Measurements from ENCODE around the gene GGCT.

The GGCT gene

GRCh38 chr7:30452280-30452930 lies 52.2 kb downstream of the GGCT start:
- no peak for TF ChIP-seq CTCF (IDR thresholded peaks at IDR 0.05; ENCODE audit: unreplicated experiment in 3 of 3)
- Mint-ChIP-seq H3K27ac (no peak overlapping the region), H3K4me1 (peaks cover 6% of the 10 kb centered on the region), H3K4me3 (no peak overlapping the region), H3K27me3 (ENCODE audit: low read depth) (peaks cover 3% of the 10 kb centered on the region), H3K9me3 (no peaks in the 10 kb centered on the region), H3K36me3 (ENCODE audit: low read depth) (peaks cover 10% of the 10 kb centered on the region)

GRCh38 chr7:30451539-30452279 lies 52.9 kb downstream of the GGCT start:
- Mint-ChIP-seq H3K27me3 (ENCODE audit: low read depth) (peaks cover 3% of the 10 kb centered on the region), H3K27ac (no peak overlapping the region), H3K4me1 (peaks cover 6% of the 10 kb centered on the region), H3K9me3 (no peaks in the 10 kb centered on the region), H3K4me3 (no peak overlapping the region), H3K36me3 (ENCODE audit: low read depth) (peaks cover 16% of the 10 kb centered on the region)
- TF ChIP-seq CTCF (IDR thresholded peaks at IDR 0.05; ENCODE audit: unreplicated experiment in 3 of 3): no peak

GRCh38 chr7:30450983-30451497 lies 53.6 kb downstream of the GGCT start:
- Mint-ChIP-seq H3K9me3 (no peaks in the 10 kb centered on the region), H3K27me3 (ENCODE audit: low read depth) (peaks cover 3% of the 10 kb centered on the region), H3K36me3 (ENCODE audit: low read depth) (peaks cover 17% of the 10 kb centered on the region), H3K4me1 (peaks cover 6% of the 10 kb centered on the region), H3K4me3 (no peak overlapping the region), H3K27ac (no peak overlapping the region)
- TF ChIP-seq CTCF (IDR thresholded peaks at IDR 0.05; ENCODE audit: unreplicated experiment in 3 of 3): no peak

GRCh38 chr7:30450240-30450982 lies 54.2 kb downstream of the GGCT start:
- Mint-ChIP-seq H3K4me1 (peaks cover 6% of the 10 kb centered on the region), H3K27me3 (ENCODE audit: low read depth) (peaks cover 3% of the 10 kb centered on the region), H3K4me3 (no peak overlapping the region), H3K27ac (no peak overlapping the region), H3K9me3 (no peaks in the 10 kb centered on the region), H3K36me3 (ENCODE audit: low read depth) (peaks cover 20% of the 10 kb centered on the region)
- no peak for TF ChIP-seq CTCF (IDR thresholded peaks at IDR 0.05; ENCODE audit: unreplicated experiment in 3 of 3)

GRCh38 chr7:30448461-30449189 lies 56.0 kb downstream of the GGCT start:
- Mint-ChIP-seq H3K36me3 (ENCODE audit: low read depth) (peaks cover 20% of the 10 kb centered on the region), H3K27ac (no peak overlapping the region), H3K9me3 (no peaks in the 10 kb centered on the region), H3K4me3 (no peak overlapping the region), H3K27me3 (ENCODE audit: low read depth) (peaks cover 3% of the 10 kb centered on the region), H3K4me1 (peaks cover 2% of the 10 kb centered on the region)
- TF ChIP-seq CTCF (IDR thresholded peaks at IDR 0.05; ENCODE audit: unreplicated experiment in 3 of 3): no peak

All from nephron (organoid).